ENCODE results near the gene SOX2. TPM values are rescaled to one million over a fixed set of nuclear protein-coding genes. Genes with fewer than 3 reads are reported as not detected.

The SOX2 gene
- total and polyA plus RNA-seq, 8 donors = 4.1 to 26.9 (median 9.8) TPM; not detected in 1

DNA sequence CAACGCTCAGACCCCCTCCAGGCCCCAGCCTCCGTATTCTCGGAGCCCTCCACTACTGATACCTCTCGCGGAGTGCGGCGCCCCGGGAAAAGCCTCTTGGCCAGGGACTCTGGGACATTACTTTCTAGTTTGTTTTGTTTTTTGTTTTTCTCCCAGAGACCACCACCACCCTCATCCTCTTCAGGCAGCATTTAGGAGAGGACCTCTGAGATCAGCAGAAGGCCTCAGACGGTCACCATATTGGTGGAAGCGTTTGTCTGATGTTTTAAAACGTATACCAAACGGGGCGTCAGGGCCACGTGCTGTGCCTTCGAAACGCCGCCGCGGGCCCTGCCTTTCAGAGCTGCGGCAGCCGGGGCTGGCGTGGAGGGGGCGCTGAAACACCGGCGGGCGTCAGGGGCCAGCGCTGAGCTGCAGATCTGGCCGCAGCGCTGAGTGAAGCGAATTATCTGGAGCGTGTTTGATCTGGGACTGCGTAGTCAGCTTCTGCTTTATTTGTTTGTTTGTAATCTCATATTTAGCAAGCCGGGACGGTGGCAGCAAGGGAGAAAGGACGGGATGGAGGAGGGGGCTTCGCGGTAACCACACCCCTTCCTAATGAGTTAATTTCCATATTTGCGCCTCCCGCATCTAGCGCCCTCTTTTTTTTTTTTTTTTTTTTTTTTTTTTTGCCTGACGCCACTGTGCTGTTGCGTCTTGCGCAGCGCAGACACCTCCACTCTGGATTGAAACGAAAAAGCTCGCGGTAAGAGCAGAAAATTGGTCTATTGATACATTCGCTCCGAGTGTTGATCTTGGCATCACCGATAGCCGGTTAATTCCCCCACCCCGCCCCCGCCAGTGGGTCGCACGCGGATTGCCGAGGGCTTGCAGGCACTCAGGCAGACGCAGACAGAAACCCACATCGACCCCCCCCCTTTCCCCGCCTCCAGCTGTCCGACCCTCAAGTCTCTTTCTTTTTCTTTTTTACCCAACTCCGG, 14.9 kb downstream of the SOX2 start:
- peak overlapping the region; percentile 80 to 90 (median 83) for H3K27ac ChIP-seq
- intact Hi-C loops (cut with DNase I; ENCODE audit: low total_unique reads) = no loop called here
- WGBS, 5 donors = 6 to 14% (median 10%) methylated on average over 60 to 62 of the region's 62 CpGs
- no peaks in the 10 kb centered on the region for H3K9me3 ChIP-seq
- H3K4me1 ChIP-seq = peaks cover 0 to 44% (median 21%) of the 10 kb centered on the region in 4 donors
- TF ChIP-seq, protein P1, sequence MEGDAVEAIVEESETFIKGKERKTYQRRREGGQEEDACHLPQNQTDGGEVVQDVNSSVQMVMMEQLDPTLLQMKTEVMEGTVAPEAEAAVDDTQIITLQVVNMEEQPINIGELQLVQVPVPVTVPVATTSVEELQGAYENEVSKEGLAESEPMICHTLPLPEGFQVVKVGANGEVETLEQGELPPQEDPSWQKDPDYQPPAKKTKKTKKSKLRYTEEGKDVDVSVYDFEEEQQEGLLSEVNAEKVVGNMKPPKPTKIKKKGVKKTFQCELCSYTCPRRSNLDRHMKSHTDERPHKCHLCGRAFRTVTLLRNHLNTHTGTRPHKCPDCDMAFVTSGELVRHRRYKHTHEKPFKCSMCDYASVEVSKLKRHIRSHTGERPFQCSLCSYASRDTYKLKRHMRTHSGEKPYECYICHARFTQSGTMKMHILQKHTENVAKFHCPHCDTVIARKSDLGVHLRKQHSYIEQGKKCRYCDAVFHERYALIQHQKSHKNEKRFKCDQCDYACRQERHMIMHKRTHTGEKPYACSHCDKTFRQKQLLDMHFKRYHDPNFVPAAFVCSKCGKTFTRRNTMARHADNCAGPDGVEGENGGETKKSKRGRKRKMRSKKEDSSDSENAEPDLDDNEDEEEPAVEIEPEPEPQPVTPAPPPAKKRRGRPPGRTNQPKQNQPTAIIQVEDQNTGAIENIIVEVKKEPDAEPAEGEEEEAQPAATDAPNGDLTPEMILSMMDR (IDR thresholded peaks at IDR 0.05) = peak in 5 of 7 experiments; percentile 10 to 31 (median 18)
- no peak for TF ChIP-seq POLR2AphosphoS5 (IDR thresholded peaks at IDR 0.05)
- H3K36me3 ChIP-seq = no peaks in the 10 kb centered on the region
- H3K4me3 ChIP-seq = peak overlapping the region; percentile 43 to 55 (median 48)
- peaks cover 4 to 89% (median 68%) of the 10 kb centered on the region in 3 donors for H3K27me3 ChIP-seq
- peak; percentile 63 to 87 for DNase-seq

DNA sequence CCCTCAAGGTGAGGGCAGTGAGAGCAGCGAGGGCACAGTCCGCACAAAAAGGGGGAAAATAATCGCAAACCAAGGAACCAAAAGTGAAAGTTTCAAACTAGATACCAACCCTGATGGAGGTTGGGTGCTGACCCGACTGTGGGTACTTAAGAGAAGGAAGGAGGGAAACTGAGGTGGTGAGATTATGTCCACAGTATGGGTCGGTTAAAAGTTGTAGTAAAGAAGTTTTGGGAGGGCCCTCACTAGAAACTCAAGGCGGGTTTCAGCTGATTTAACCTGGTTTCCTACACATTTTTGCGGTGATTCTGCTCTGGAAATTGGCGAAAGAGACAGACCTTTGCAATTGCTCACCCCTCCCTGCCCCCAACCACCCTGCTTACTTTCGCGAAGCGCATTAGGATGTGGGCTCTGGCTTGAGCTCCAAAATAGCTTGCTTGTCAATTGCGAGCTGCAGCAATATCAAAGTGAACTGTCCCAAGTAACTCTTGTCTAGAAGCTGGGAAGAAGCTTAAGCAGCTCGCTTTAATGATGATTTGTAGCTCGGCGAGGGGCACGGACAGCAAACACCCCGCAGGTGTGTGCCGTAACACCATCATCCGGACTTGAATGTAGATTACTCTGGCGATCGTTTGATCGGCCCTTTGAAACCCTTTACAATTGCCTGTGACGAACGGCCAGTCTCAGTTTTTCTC, 15.8 kb downstream of the SOX2 start:
- DNase-seq = peak in 1 of 2 donors; percentile 49
- 2 to 7% (median 3%) methylated on average over 24 of the region's 24 CpGs for WGBS, 5 donors
- Histone ChIP-seq H3K27ac (peak overlapping the region; percentile 80 to 90 (median 83)), H3K27me3 (peaks cover 4 to 87% (median 65%) of the 10 kb centered on the region in 3 donors), H3K9me3 (no peaks in the 10 kb centered on the region), H3K4me3 (peak overlapping the region; percentile 43 to 55 (median 48)), H3K4me1 (peaks cover 0 to 44% (median 21%) of the 10 kb centered on the region in 4 donors), H3K36me3 (no peaks in the 10 kb centered on the region)
- TF ChIP-seq EP300 (IDR thresholded peaks at IDR 0.05) = no peak
- no peak for TF ChIP-seq POLR2AphosphoS5 (IDR thresholded peaks at IDR 0.05)
- TF ChIP-seq POLR2A (IDR thresholded peaks at IDR 0.05) = no peak
- TF ChIP-seq, protein P1 (IDR thresholded peaks at IDR 0.05) = no peak
- intact Hi-C loops (cut with DNase I; ENCODE audit: low total_unique reads) = no loop called here

DNA sequence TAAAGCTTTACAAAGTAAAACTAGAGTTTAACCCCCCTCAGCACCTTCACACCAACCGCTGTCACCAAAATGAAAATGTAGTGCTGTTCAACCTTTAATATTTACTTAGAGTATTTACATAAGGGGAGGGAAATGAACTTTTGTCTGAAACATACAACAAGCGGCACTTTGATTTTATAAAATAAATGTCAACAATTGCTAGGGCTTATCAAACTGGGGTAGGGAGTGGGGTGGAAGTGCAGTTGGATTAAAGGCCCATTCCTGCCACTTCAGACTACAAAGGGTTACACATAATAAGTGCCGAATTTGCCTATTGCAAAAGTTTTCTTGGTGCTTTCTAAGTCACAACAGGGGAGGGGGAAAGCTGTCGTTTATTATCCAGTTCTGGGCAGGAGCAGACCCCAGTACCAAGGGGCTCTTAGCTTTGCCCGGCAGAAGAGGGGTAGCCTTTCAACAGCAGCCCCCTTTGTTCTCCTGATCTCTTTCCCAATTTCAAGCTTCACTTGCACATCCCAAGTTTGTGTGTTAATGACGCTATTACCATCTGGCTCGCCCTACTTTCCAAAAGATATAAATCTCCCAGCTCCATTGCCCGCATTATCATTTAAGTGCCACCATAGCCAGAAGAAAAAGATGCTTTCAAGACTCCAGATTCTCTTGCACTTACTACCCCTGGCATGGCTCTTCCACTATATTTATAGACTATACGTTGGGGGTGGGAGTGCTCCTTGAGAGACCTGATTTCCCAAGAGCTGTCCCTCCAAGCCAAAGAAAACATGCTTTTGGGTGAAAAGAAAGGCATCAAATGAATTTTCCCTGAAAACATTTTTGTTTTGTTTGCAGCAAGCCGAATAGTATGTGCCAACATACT, 17.0 kb downstream of the SOX2 start:
- WGBS, 5 donors = 10 to 25% (median 21%) methylated on average over 10 of the region's 10 CpGs
- Histone ChIP-seq H3K27ac (peak overlapping the region in 1 of 5 donors; percentile 2), H3K36me3 (no peaks in the 10 kb centered on the region), H3K4me1 (peaks cover 0 to 44% (median 21%) of the 10 kb centered on the region in 4 donors), H3K4me3 (no peak overlapping the region), H3K9me3 (no peaks in the 10 kb centered on the region), H3K27me3 (peaks cover 4 to 75% (median 56%) of the 10 kb centered on the region in 3 donors)
- no peak for TF ChIP-seq POLR2AphosphoS5 (IDR thresholded peaks at IDR 0.05)
- TF ChIP-seq, protein P1 (IDR thresholded peaks at IDR 0.05) = no peak
- no peak for TF ChIP-seq EP300 (IDR thresholded peaks at IDR 0.05)
- intact Hi-C loops (cut with DNase I; ENCODE audit: low total_unique reads) = no loop called here
- peak in 1 of 2 donors; percentile 48 for DNase-seq

All from stomach (tissue), 9 donors.